HepG2 (cell line): ENCODE data around the gene DIAPH3.

Source experiments
- GMEB1 ChIP-seq: sonication (generic); formaldehyde crosslinking; IDR thresholded peaks from 2 replicates; pipeline ENCODE4 v1.5.1; 2020; ENCODE audit warnings: missing genetic modification reagents, mild to moderate bottlenecking, borderline replicate concordance
- POLR2A ChIP-seq, 2 experiments: IDR thresholded peaks; 2 replicates each; pipeline ENCODE4 v1.6.1; 2011; ENCODE audit warnings: low read depth in 2 of 2, low read length in 2 of 2, mild to moderate bottlenecking in 1 of 2, moderate library complexity in 1 of 2; ENCODE audit not compliant: insufficient read depth in 1 of 2
- POLR2AphosphoS5 ChIP-seq: IDR thresholded peaks from 2 replicates; pipeline ENCODE4 v1.6.1; 2012; ENCODE audit warnings: low read depth, low read length
- RAD21 ChIP-seq: fragments of 450-650 bp; formaldehyde crosslinking; IDR thresholded peaks from 2 replicates; pipeline ENCODE4 v1.5.0; 2020; ENCODE audit warnings: mild to moderate bottlenecking

- TF ChIP-seq GMEB1 (CRISPR knock-in tag): no peak
- TF ChIP-seq RAD21 (CRISPR knock-in tag): no peak
- no peak for TF ChIP-seq POLR2A (IDR thresholded peaks at IDR 0.05; ENCODE audit: insufficient read depth in 1 of 2, low read depth in 2 of 2, low read length in 2 of 2)
- TF ChIP-seq POLR2AphosphoS5: no peak
These were observed 472.7 kb downstream of the DIAPH3 start for GRCh38 chr13:59690857-59691500.
